Liver (tissue), 9 donors: ENCODE data around the gene CBL. TPM values are rescaled to one million over a fixed set of nuclear protein-coding genes. Genes with fewer than 3 reads are reported as not detected.

Source experiments
- DNase-seq: peaks from one replicate; pipeline ENCODE4 v3.0.0-alpha.2; 2017; ENCODE audit warnings: low spot score
- H3K27ac ChIP-seq, 2 donors: one replicate each; pipeline ENCODE4 v1.7.0; 2013; ENCODE audit warnings: inconsistent platforms in 2 of 2, low read length in 2 of 2, control low read depth in 1 of 2, low read depth in 1 of 2, mild to moderate bottlenecking in 1 of 2
- H3K27me3 ChIP-seq, 4 donors: one replicate each; pipeline versions ENCODE4 v1.6.1 to v1.7.0; 2013; ENCODE audit warnings: low read length in 3 of 4, inconsistent platforms in 1 of 4, mild to moderate bottlenecking in 1 of 4, moderate library complexity in 1 of 4; ENCODE audit not compliant: control insufficient read depth in 4 of 4, insufficient read depth in 4 of 4
- H3K36me3 ChIP-seq, 4 donors: one replicate each; pipeline versions ENCODE4 v1.6.1 to v1.7.0; 2013; ENCODE audit warnings: low read length in 3 of 4, mild to moderate bottlenecking in 3 of 4, low read depth in 1 of 4, moderate library complexity in 1 of 4; ENCODE audit not compliant: control insufficient read depth in 4 of 4, insufficient read depth in 3 of 4
- H3K4me1 ChIP-seq, 4 donors: one replicate each; pipeline versions ENCODE4 v1.6.1 to v1.7.0; 2013; ENCODE audit warnings: low read length in 3 of 4, mild to moderate bottlenecking in 3 of 4, moderate library complexity in 1 of 4; ENCODE audit not compliant: control insufficient read depth in 4 of 4, insufficient read depth in 4 of 4
- H3K4me3 ChIP-seq, 3 donors: one replicate each; pipeline versions ENCODE4 v1.6.1 to v1.7.0; 2013; ENCODE audit warnings: low read length in 3 of 3, control low read depth in 1 of 3, low read depth in 1 of 3, mild to moderate bottlenecking in 1 of 3
- H3K9ac ChIP-seq, 2 donors: one replicate each; pipeline ENCODE4 v1.7.0; 2013; ENCODE audit warnings: low read length in 2 of 2, mild to moderate bottlenecking in 2 of 2, moderate library complexity in 2 of 2, control low read depth in 1 of 2, low read depth in 1 of 2
- H3K9me3 ChIP-seq, 4 donors: one replicate each; pipeline versions ENCODE4 v1.6.1 to v1.7.0; 2013; ENCODE audit warnings: low read length in 3 of 4; ENCODE audit not compliant: control insufficient read depth in 4 of 4
- EGR1 ChIP-seq, 2 donors: IDR thresholded peaks; 2 replicates each; pipeline ENCODE4 v1.6.1; 2016 to 2018; ENCODE audit warnings: antibody characterized with exemption in 2 of 2, low read depth in 2 of 2
- FOXA1 ChIP-seq: IDR thresholded peaks from 2 replicates; pipeline ENCODE4 v1.6.1; 2016; ENCODE audit warnings: antibody characterized with exemption
- FOXA2 ChIP-seq: IDR thresholded peaks from 2 replicates; pipeline ENCODE4 v1.6.1; 2016; ENCODE audit warnings: antibody characterized with exemption
- GABPA ChIP-seq, 2 donors: IDR thresholded peaks in 1 of 2; conservative IDR thresholded peaks in 1 of 2; 2 replicates each; pipeline ENCODE4 v1.6.1; 2016; ENCODE audit warnings: antibody characterized with exemption in 2 of 2, mild to moderate bottlenecking in 1 of 2, moderate library complexity in 1 of 2
- HNF4A ChIP-seq, 2 donors: conservative IDR thresholded peaks; 2 replicates each; pipeline ENCODE4 v1.6.1; 2016; ENCODE audit warnings: antibody characterized with exemption in 2 of 2, mild to moderate bottlenecking in 2 of 2
- HNF4G ChIP-seq: IDR thresholded peaks from 2 replicates; pipeline ENCODE4 v1.6.1; 2016; ENCODE audit warnings: antibody characterized with exemption
- JUND ChIP-seq, 2 donors: IDR thresholded peaks; 2 replicates each; pipeline ENCODE4 v1.6.1; 2016; ENCODE audit warnings: antibody characterized with exemption in 2 of 2
- NR2F2 ChIP-seq: IDR thresholded peaks from 2 replicates; pipeline ENCODE4 v1.6.1; 2016; ENCODE audit warnings: antibody characterized with exemption
- RAD21 ChIP-seq, 2 donors: IDR thresholded peaks; 2 replicates each; pipeline ENCODE4 v1.6.1; 2016; ENCODE audit warnings: antibody characterized with exemption in 2 of 2, mild to moderate bottlenecking in 2 of 2
- RXRA ChIP-seq, 2 donors: IDR thresholded peaks; 2 replicates each; pipeline ENCODE4 v1.6.1; 2017 to 2018; ENCODE audit warnings: antibody characterized with exemption in 2 of 2, mild to moderate bottlenecking in 1 of 2
- SP1 ChIP-seq: IDR thresholded peaks from 2 replicates; pipeline ENCODE4 v1.6.1; 2018; ENCODE audit warnings: antibody characterized with exemption, mild to moderate bottlenecking
- TAF1 ChIP-seq: conservative IDR thresholded peaks from 2 replicates; pipeline ENCODE4 v1.6.1; 2016; ENCODE audit warnings: antibody characterized with exemption, mild to moderate bottlenecking
- YY1 ChIP-seq: IDR thresholded peaks from 2 replicates; pipeline ENCODE4 v1.6.1; 2016; ENCODE audit warnings: antibody characterized with exemption, mild to moderate bottlenecking
- WGBS: extraction: QIAGEN DNeasy Blood & Tissue Kit; methylation state at CpG from one replicate; pipeline ENCODE4 v1.1.7; 2013; 5-methylcytosine and 5-hydroxymethylcytosine counted together
- polyA plus RNA-seq, 2 donors: library from polyadenylated mRNA; stranded (reverse) in 1 of 2; unstranded in 1 of 2; fragments of 200-250 nt in 1 of 2; fragments of >200 nt in 1 of 2; fragmentation: Nextera tagmentation in 1 of 2; extraction: Ambion mirVana in 1 of 2; gene quantifications; one replicate each; pipeline versions ENCODE4 v1.2.1 to v1.2.3, GENCODE V29; 2013 to 2015
- total RNA-seq, 2 donors: library from RNA; depleted of rRNA; stranded (reverse); fragments of >200 nt; gene quantifications; one replicate each; pipeline ENCODE4 v1.2.3, GENCODE V29; 2014
- TF ChIP-seq, protein P1 (sequence below): IDR thresholded peaks from 2 replicates; pipeline ENCODE4 v1.6.1; 2016; ENCODE audit warnings: antibody characterized with exemption
- TF ChIP-seq, protein P2 (sequence below): IDR thresholded peaks from 2 replicates; pipeline ENCODE4 v1.6.1; 2016; ENCODE audit warnings: antibody characterized with exemption
- TF ChIP-seq, protein P3 (sequence below): IDR thresholded peaks from 2 replicates; pipeline ENCODE4 v1.6.1; 2016; ENCODE audit warnings: antibody characterized with exemption, mild to moderate bottlenecking
- TF ChIP-seq, protein P4 (sequence below): IDR thresholded peaks from 2 replicates; pipeline ENCODE4 v1.6.1; 2016; ENCODE audit warnings: antibody characterized with exemption
- TF ChIP-seq, protein P5 (sequence below): fragments of 150-350 bp; IDR thresholded peaks from 2 replicates; pipeline ENCODE4 v1.5.1; 2017; ENCODE audit warnings: improper control_type of control experiment, low read depth, low read length; ENCODE audit not compliant: missing input control
- donor health status: healthy.
- donor health status: healthy.
- donor health status: healthy.
- donor health status: healthy.
- donor health status: healthy.

The CBL gene
- total and polyA plus RNA-seq, 4 donors, result 1.6 to 5.5 (median 3.5) TPM

DNA sequence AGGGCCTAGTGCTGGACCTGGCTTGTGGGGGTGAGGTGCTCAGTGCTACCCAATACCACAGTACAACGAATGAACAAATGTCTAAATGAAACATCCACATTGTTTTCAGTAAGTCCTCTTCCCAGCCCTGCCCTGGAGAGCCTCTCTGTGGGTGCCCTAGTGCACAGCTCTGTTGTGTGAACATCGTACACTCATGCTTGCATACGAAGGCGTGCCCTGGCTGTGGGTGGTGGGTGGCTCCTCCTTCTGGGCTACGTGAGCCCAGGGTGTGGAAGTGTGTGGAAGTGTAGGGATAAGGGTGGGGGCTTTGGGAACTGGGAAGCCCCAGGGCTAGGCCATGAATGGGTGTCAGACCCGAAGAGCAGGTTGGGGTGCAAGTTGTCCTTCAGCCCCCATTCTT lies 38.2 kb upstream of the CBL start:
- 64% methylated on average over 6 of the region's 6 CpGs for whole genome bisulfite sequencing
- H3K27ac ChIP-seq, result no peak overlapping the region
- H3K36me3 ChIP-seq, result no peaks in the 10 kb centered on the region
- DNase-seq, result no peak
- no peaks in the 10 kb centered on the region for H3K9me3 ChIP-seq
- no peak overlapping the region for H3K4me3 ChIP-seq
- no peak for TF ChIP-seq HNF4G
- TF ChIP-seq, protein P1, sequence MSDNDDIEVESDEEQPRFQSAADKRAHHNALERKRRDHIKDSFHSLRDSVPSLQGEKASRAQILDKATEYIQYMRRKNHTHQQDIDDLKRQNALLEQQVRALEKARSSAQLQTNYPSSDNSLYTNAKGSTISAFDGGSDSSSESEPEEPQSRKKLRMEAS, result no peak
- no peak for TF ChIP-seq FOXA2
- no peak for TF ChIP-seq HNF4A (conservative IDR thresholded peaks at IDR 0.05)
- no peak for TF ChIP-seq NR2F2
- no peak for TF ChIP-seq RAD21 (IDR thresholded peaks at IDR 0.05)
- TF ChIP-seq, protein P2, sequence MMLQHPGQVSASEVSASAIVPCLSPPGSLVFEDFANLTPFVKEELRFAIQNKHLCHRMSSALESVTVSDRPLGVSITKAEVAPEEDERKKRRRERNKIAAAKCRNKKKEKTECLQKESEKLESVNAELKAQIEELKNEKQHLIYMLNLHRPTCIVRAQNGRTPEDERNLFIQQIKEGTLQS, result no peak
- TF ChIP-seq RXRA (IDR thresholded peaks at IDR 0.05), result no peak
- no peak for TF ChIP-seq JUND (IDR thresholded peaks at IDR 0.05)
- TF ChIP-seq GABPA (IDR thresholded peaks at IDR 0.05 in 1 of 2, conservative IDR thresholded peaks at IDR 0.05 in 1 of 2), result no peak
- TF ChIP-seq TAF1, result no peak
- no peak for TF ChIP-seq SP1
- no peak for TF ChIP-seq EGR1 (IDR thresholded peaks at IDR 0.05; ENCODE audit: low read depth in 2 of 2)
- TF ChIP-seq FOXA1, result no peak
- TF ChIP-seq YY1, result no peak
- TF ChIP-seq, protein P3, sequence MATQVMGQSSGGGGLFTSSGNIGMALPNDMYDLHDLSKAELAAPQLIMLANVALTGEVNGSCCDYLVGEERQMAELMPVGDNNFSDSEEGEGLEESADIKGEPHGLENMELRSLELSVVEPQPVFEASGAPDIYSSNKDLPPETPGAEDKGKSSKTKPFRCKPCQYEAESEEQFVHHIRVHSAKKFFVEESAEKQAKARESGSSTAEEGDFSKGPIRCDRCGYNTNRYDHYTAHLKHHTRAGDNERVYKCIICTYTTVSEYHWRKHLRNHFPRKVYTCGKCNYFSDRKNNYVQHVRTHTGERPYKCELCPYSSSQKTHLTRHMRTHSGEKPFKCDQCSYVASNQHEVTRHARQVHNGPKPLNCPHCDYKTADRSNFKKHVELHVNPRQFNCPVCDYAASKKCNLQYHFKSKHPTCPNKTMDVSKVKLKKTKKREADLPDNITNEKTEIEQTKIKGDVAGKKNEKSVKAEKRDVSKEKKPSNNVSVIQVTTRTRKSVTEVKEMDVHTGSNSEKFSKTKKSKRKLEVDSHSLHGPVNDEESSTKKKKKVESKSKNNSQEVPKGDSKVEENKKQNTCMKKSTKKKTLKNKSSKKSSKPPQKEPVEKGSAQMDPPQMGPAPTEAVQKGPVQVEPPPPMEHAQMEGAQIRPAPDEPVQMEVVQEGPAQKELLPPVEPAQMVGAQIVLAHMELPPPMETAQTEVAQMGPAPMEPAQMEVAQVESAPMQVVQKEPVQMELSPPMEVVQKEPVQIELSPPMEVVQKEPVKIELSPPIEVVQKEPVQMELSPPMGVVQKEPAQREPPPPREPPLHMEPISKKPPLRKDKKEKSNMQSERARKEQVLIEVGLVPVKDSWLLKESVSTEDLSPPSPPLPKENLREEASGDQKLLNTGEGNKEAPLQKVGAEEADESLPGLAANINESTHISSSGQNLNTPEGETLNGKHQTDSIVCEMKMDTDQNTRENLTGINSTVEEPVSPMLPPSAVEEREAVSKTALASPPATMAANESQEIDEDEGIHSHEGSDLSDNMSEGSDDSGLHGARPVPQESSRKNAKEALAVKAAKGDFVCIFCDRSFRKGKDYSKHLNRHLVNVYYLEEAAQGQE, result no peak
- peaks cover 3 to 8% (median 5%) of the 10 kb centered on the region in 4 donors for H3K4me1 ChIP-seq
- H3K9ac ChIP-seq, result no peak overlapping the region
- no peaks in the 10 kb centered on the region for H3K27me3 ChIP-seq

DNA sequence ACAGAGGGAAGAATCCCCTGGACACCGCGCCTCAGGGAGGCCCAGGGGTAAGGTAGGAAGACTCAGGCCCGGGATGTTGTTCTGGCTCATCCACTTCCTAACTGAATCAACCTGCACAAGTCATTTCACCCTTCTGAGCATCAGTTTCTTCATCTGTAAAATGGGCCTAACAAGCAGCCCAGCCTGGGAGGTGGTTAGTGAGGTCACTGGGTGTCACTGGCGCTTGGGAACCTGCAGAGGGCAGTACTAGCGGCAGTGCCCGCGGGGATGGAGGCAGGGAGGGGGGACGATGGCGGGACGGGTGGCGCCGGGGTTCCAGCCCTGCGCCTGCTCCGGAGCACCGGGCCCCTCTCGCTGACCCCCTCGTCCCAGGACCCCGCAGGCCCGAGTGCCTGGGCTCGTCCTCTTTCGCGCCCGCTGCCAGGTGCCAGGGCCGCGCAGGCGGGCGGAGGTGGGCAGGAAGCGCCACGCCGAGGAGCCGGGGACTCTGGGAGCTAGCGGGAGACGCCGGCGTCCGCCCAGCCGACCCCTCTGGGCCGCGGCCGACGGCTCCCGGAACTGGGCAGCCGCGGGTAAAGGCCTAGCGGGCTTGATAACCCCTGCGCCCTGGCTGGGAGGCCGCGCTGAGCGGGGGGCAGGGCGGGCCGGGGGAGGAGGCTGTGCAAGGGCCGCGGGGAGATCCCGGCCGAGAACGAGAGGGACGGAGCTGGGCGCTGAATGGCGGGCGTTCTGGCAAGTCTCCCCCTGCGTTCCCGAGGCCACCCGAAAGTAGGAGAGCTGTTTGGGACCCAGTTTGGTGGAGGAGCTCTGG lies 37.5 kb upstream of the CBL start, which contains the start of gene NLRX1:
Gene NLRX1 (plus strand): TSS at position 255 of the 811 bp plus-strand sequence. CDS start 2,679 bp downstream, outside the sequence.
- no peaks in the 10 kb centered on the region for H3K27me3 ChIP-seq
- DNase-seq, result peak; percentile 84
- TF ChIP-seq, protein P4, sequence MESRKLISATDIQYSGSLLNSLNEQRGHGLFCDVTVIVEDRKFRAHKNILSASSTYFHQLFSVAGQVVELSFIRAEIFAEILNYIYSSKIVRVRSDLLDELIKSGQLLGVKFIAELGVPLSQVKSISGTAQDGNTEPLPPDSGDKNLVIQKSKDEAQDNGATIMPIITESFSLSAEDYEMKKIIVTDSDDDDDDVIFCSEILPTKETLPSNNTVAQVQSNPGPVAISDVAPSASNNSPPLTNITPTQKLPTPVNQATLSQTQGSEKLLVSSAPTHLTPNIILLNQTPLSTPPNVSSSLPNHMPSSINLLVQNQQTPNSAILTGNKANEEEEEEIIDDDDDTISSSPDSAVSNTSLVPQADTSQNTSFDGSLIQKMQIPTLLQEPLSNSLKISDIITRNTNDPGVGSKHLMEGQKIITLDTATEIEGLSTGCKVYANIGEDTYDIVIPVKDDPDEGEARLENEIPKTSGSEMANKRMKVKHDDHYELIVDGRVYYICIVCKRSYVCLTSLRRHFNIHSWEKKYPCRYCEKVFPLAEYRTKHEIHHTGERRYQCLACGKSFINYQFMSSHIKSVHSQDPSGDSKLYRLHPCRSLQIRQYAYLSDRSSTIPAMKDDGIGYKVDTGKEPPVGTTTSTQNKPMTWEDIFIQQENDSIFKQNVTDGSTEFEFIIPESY, result no peak
- TF ChIP-seq FOXA1, result no peak
- TF ChIP-seq GABPA (IDR thresholded peaks at IDR 0.05 in 1 of 2, conservative IDR thresholded peaks at IDR 0.05 in 1 of 2), result no peak
- TF ChIP-seq TAF1, result peak; percentile 35
- peak; percentile 75 for TF ChIP-seq YY1
- TF ChIP-seq, protein P5, sequence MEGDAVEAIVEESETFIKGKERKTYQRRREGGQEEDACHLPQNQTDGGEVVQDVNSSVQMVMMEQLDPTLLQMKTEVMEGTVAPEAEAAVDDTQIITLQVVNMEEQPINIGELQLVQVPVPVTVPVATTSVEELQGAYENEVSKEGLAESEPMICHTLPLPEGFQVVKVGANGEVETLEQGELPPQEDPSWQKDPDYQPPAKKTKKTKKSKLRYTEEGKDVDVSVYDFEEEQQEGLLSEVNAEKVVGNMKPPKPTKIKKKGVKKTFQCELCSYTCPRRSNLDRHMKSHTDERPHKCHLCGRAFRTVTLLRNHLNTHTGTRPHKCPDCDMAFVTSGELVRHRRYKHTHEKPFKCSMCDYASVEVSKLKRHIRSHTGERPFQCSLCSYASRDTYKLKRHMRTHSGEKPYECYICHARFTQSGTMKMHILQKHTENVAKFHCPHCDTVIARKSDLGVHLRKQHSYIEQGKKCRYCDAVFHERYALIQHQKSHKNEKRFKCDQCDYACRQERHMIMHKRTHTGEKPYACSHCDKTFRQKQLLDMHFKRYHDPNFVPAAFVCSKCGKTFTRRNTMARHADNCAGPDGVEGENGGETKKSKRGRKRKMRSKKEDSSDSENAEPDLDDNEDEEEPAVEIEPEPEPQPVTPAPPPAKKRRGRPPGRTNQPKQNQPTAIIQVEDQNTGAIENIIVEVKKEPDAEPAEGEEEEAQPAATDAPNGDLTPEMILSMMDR, result peak; percentile 94
- TF ChIP-seq EGR1 (IDR thresholded peaks at IDR 0.05; ENCODE audit: low read depth in 2 of 2), result no peak
- TF ChIP-seq, protein P1, result no peak
- TF ChIP-seq SP1, result no peak
- TF ChIP-seq, protein P3, result no peak
- no peak for TF ChIP-seq HNF4G
- TF ChIP-seq RAD21 (IDR thresholded peaks at IDR 0.05), result peak; percentile 67 to 79
- peak in 1 of 2 donors; percentile 62 for TF ChIP-seq RXRA (IDR thresholded peaks at IDR 0.05)
- TF ChIP-seq HNF4A (conservative IDR thresholded peaks at IDR 0.05), result no peak
- peak; percentile 43 for TF ChIP-seq NR2F2
- peak; percentile 11 for TF ChIP-seq FOXA2
- peak; percentile 45 to 57 for TF ChIP-seq JUND (IDR thresholded peaks at IDR 0.05)

More for the DNA sequence above, 37.5 kb upstream of the CBL start, which contains the start of gene NLRX1:
- Histone ChIP-seq H3K27ac (peak within 1 kb of the TSS; percentile 86 to 90), H3K9ac (peak within 1 kb of the TSS; percentile 67 to 76), H3K4me1 (peaks cover 3 to 8% (median 5%) of the 10 kb centered on the region in 4 donors), H3K9me3 (no peaks in the 10 kb centered on the region), H3K4me3 (peak within 1 kb of the TSS; percentile 78 to 86 (median 83)), H3K36me3 (peaks cover 0 to 4% (median 0%) of the 10 kb centered on the region in 4 donors)
- 4% methylated on average over 63 of the region's 63 CpGs for WGBS
